ENCODE measurements around the gene CST7.
"Not testable (repeated sequence)": the region's sequence is repeated elsewhere in the genome, so short reads cannot be mapped to it uniquely, and the experiment has no call there.

CST7 gene

GRCh38 chr20:24986436-24987015, 37.5 kb downstream of the CST7 start:
- no peak for DNase-seq (ENCODE audit: low spot score)

- no peak for DNase-seq (ENCODE audit: low spot score)
These were observed 38.2 kb downstream of the CST7 start for GRCh38 chr20:24987244-24987643.

- DNase-seq (ENCODE audit: low spot score): no peak
These were observed 39.1 kb downstream of the CST7 start for GRCh38 chr20:24987873-24988835.

GRCh38 chr20:24989162-24989561, 40.1 kb downstream of the CST7 start:
- DNase-seq (ENCODE audit: low spot score): no peak

- no peak for DNase-seq (ENCODE audit: low spot score)
These were observed 41.8 kb downstream of the CST7 start for GRCh38 chr20:24990810-24991252.

GRCh38 chr20:24991897-24992486, 42.9 kb downstream of the CST7 start:
- no peak for DNase-seq (ENCODE audit: low spot score)

GRCh38 chr20:24992487-24993205, 43.6 kb downstream of the CST7 start, which contains the start of gene APMAP:
Gene APMAP, minus strand, starts transcription at chr20:24992751. Its CDS starts 63 bp downstream, at chr20:24992688.
- DNase-seq (ENCODE audit: low spot score): peak; percentile 93

- DNase-seq (ENCODE audit: low spot score): peak; percentile 91
These were observed 44.5 kb downstream of the CST7 start for GRCh38 chr20:24993337-24994185.

- DNase-seq (ENCODE audit: low spot score): no peak
These were observed 45.1 kb downstream of the CST7 start for GRCh38 chr20:24994186-24994465.

- peak; percentile 94 for DNase-seq (ENCODE audit: low spot score)
These were observed 45.6 kb downstream of the CST7 start for GRCh38 chr20:24994470-24995368.

GRCh38 chr20:24995741-24996448, 46.8 kb downstream of the CST7 start:
- no peak for DNase-seq (ENCODE audit: low spot score)

GRCh38 chr20:24996449-24997377, 47.6 kb downstream of the CST7 start:
- no peak for DNase-seq (ENCODE audit: low spot score)

- DNase-seq (ENCODE audit: low spot score): no peak
These were observed 49.1 kb downstream of the CST7 start for GRCh38 chr20:24998121-24998520.

GRCh38 chr20:24998631-24999445, 49.8 kb downstream of the CST7 start:
- DNase-seq (ENCODE audit: low spot score): no peak

- no peak for DNase-seq (ENCODE audit: low spot score)
These were observed 50.5 kb downstream of the CST7 start for GRCh38 chr20:24999568-24999967.

- no peak for DNase-seq (ENCODE audit: low spot score)
These were observed 51.3 kb downstream of the CST7 start for GRCh38 chr20:25000268-25000801.

- not testable (repeated sequence) for DNase-seq (ENCODE audit: low spot score)
These were observed 52.3 kb downstream of the CST7 start for GRCh38 chr20:25001323-25001722.
